SU-DHL-6 (cell line): Measurements from ENCODE around the gene VTI1A.

ENCODE experiments used
- EZH2phosphoT487 ChIP-seq: fragments of 200-600 bp; sonication (generic), shearing (Covaris generic); conservative IDR thresholded peaks from 2 replicates; pipeline ENCODE4 v1.6.1; 2018; ENCODE audit warnings: mild to moderate bottlenecking, antibody characterized with exemption, low read length, moderate library complexity, mixed read lengths
- TF ChIP-seq, protein P1 (sequence below): fragments of 200-600 bp; sonication (generic); IDR thresholded peaks from one replicate; pipeline ENCODE4 v1.5.1; 2017; ENCODE audit warnings: antibody characterized with exemption, mild to moderate bottlenecking, low read length, moderate library complexity; ENCODE audit not compliant: insufficient read depth, poor library complexity, severe bottlenecking

DNA sequence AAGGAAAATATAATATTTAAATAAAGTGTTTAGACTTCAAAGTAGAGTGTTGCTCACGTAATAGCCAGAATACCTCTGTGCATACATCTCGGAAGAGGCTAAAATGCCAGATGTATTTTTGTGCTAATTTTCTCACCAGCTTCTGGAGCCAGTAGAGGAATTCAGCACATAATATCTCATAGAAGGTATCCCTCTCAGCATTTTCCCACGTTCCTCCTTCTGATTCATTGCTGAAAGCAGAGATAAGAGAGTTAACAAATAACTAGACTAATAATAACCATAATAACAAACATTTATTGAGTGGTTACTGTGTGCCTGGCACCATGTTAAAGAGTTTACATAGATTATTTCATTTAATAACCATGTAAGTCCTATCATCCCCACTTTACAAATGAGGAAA is 123.6 kb downstream of the VTI1A start:
- TF ChIP-seq, protein P1, sequence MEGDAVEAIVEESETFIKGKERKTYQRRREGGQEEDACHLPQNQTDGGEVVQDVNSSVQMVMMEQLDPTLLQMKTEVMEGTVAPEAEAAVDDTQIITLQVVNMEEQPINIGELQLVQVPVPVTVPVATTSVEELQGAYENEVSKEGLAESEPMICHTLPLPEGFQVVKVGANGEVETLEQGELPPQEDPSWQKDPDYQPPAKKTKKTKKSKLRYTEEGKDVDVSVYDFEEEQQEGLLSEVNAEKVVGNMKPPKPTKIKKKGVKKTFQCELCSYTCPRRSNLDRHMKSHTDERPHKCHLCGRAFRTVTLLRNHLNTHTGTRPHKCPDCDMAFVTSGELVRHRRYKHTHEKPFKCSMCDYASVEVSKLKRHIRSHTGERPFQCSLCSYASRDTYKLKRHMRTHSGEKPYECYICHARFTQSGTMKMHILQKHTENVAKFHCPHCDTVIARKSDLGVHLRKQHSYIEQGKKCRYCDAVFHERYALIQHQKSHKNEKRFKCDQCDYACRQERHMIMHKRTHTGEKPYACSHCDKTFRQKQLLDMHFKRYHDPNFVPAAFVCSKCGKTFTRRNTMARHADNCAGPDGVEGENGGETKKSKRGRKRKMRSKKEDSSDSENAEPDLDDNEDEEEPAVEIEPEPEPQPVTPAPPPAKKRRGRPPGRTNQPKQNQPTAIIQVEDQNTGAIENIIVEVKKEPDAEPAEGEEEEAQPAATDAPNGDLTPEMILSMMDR: no peak
- TF ChIP-seq EZH2phosphoT487: no peak
